ENCODE data around the gene ARHGAP24.

ARHGAP24 gene

DNA sequence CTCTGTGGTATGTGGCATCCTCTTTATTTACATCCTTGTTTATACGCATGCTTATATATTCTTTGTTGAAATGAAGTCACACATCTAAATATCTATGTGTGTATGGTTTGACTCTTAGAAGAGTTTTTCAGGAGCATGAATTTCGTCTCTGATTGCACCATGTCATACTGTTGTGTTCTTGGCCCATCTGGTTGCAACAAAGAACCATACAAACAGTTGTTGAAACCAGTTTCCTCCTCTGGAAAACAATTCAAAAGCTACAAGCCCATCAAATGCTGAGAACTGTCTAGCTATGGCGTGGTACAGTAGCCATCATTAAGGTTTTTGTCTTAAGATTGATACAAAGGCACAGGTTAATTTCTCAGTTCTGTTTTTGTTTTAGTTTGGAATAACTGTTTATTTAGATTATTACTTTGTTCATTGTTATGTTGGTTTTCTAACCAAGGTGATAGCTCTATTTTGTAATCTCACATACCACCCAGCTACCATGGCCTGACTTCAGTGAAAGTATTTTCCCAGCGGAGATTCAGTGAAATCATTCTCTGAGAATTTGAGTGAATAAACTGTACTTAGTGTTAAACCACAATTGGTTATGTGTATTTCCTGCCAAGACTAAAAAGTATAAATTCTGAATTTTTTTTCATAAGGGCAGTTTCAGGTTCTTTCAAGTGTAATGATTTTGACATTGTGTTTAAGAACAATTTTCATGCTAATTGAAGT, 91.0 kb downstream of the ARHGAP24 start:
- H3K9me2 ChIP-seq (replicated peaks; ENCODE audit: insufficient read depth, low read length) = no peaks in the 10 kb centered on the region
- H3F3A ChIP-seq (ENCODE audit: insufficient read depth, low read length) = no peaks in the 10 kb centered on the region; the same call in 1 of the 2 replicates
- no peaks in the 10 kb centered on the region for H4K20me1 ChIP-seq (ENCODE audit: insufficient read depth, low read length)
- no peak for DNase-seq
- H3K79me2 ChIP-seq (ENCODE audit: low read length) = no peaks in the 10 kb centered on the region
- H3K4me3 ChIP-seq (ENCODE audit: low read length) = no peak overlapping the region
- H3K9me3 ChIP-seq (replicated peaks; ENCODE audit: insufficient read depth, low read length) = no peaks in the 10 kb centered on the region
- H3K4me2 ChIP-seq (ENCODE audit: low read depth, low read length) = no peak overlapping the region
- no peaks in the 10 kb centered on the region for H3K27me3 ChIP-seq (replicated peaks; ENCODE audit: insufficient read depth, low read length)
- H3K36me3 ChIP-seq (replicated peaks; ENCODE audit: insufficient read depth, low read length) = no peaks in the 10 kb centered on the region
- peaks cover 15% of the 10 kb centered on the region for H3K4me1 ChIP-seq (ENCODE audit: low read length)
- no peak overlapping the region for H3K27ac ChIP-seq (ENCODE audit: low read length)
- H3K9ac ChIP-seq (ENCODE audit: low read length) = no peak overlapping the region
- TF ChIP-seq EZH2phosphoT487 (IDR thresholded peaks at IDR 0.05; ENCODE audit: low read length) = no peak
- no peak for TF ChIP-seq EZH2 (optimal IDR thresholded peaks at IDR 0.05; ENCODE audit: low read depth, low read length)
- TF ChIP-seq, protein P1, sequence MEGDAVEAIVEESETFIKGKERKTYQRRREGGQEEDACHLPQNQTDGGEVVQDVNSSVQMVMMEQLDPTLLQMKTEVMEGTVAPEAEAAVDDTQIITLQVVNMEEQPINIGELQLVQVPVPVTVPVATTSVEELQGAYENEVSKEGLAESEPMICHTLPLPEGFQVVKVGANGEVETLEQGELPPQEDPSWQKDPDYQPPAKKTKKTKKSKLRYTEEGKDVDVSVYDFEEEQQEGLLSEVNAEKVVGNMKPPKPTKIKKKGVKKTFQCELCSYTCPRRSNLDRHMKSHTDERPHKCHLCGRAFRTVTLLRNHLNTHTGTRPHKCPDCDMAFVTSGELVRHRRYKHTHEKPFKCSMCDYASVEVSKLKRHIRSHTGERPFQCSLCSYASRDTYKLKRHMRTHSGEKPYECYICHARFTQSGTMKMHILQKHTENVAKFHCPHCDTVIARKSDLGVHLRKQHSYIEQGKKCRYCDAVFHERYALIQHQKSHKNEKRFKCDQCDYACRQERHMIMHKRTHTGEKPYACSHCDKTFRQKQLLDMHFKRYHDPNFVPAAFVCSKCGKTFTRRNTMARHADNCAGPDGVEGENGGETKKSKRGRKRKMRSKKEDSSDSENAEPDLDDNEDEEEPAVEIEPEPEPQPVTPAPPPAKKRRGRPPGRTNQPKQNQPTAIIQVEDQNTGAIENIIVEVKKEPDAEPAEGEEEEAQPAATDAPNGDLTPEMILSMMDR (IDR thresholded peaks at IDR 0.05; ENCODE audit: low read length) = no peak
- H2AFZ ChIP-seq (ENCODE audit: low read length) = no peak overlapping the region

DNA sequence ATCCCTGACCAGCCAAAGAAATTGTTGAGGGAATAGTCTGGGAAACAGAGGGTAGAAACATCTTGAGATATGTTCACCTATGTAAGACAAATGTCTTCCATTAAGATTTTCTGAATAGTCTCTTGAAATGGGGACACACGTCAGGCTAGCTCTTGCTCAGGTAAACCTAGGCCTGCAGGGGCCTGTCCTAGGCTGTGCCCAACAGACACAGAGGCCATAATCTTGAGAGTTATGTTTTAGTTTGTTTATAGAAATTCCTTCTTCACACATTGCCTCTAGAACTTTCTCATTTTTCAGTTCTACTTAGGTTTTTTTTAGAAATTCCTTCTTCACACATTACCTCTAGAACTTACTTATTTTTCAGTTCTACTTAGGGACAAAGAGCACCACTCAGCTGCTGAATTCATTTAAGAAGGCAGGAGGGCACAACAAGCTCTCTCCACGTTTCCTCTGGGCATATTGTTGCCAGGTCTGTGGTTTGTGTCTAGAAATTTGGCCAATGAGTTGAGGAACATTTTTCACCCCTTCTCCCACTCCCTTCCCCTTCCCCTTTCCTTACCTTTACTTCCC, 94.9 kb downstream of the ARHGAP24 start:
- H3K4me2 ChIP-seq (ENCODE audit: low read depth, low read length) = 0 out of 2 replicates have a peak overlapping the region, but pooled peaks have one; percentile 8

DNA sequence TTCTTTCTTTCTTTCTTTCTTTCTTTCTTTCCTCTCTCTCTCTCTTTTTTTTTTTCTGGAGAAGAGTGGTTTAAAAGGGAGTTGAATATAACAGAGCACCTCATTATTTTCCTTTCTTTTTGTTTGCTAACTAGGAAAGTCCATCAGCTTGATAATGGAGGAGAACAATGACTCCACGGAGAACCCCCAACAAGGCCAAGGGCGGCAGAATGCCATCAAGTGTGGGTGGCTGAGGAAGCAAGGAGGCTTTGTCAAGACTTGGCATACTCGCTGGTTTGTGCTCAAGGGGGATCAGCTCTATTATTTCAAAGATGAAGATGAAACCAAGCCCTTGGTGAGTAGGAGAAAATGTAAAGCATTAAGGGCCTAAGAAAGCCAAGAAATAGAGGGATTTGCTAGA, 95.4 kb downstream of the ARHGAP24 start:
- Histone ChIP-seq H3K79me2 (ENCODE audit: low read length) (no peaks in the 10 kb centered on the region), H3K36me3 (replicated peaks; ENCODE audit: insufficient read depth, low read length) (no peaks in the 10 kb centered on the region), H4K20me1 (ENCODE audit: insufficient read depth, low read length) (no peaks in the 10 kb centered on the region), H3K9me3 (replicated peaks; ENCODE audit: insufficient read depth, low read length) (no peaks in the 10 kb centered on the region), H3K4me2 (ENCODE audit: low read depth, low read length) (0 out of 2 replicates have a peak overlapping the region, but pooled peaks have one; percentile 8), H3K27ac (ENCODE audit: low read length) (no peak overlapping the region), H3K9me2 (replicated peaks; ENCODE audit: insufficient read depth, low read length) (no peaks in the 10 kb centered on the region), H3K9ac (ENCODE audit: low read length) (no peak overlapping the region), H3K27me3 (replicated peaks; ENCODE audit: insufficient read depth, low read length) (no peaks in the 10 kb centered on the region), H3F3A (ENCODE audit: insufficient read depth, low read length) (no peaks in the 10 kb centered on the region; the same call in 1 of the 2 replicates), H3K4me1 (ENCODE audit: low read length) (peaks cover 15% of the 10 kb centered on the region), H2AFZ (ENCODE audit: low read length) (no peak overlapping the region), H3K4me3 (ENCODE audit: low read length) (no peak overlapping the region)
- no peak for TF ChIP-seq EZH2 (optimal IDR thresholded peaks at IDR 0.05; ENCODE audit: low read depth, low read length)
- TF ChIP-seq, protein P1 (IDR thresholded peaks at IDR 0.05; ENCODE audit: low read length) = no peak
- no peak for TF ChIP-seq EZH2phosphoT487 (IDR thresholded peaks at IDR 0.05; ENCODE audit: low read length)
- DNase-seq = no peak

More for the DNA sequence above, 94.9 kb downstream of the ARHGAP24 start:
- no peaks in the 10 kb centered on the region; the same call in 1 of the 2 replicates for H3F3A ChIP-seq (ENCODE audit: insufficient read depth, low read length)
- H3K9ac ChIP-seq (ENCODE audit: low read length) = no peak overlapping the region
- no peaks in the 10 kb centered on the region for H3K27me3 ChIP-seq (replicated peaks; ENCODE audit: insufficient read depth, low read length)
- no peaks in the 10 kb centered on the region for H4K20me1 ChIP-seq (ENCODE audit: insufficient read depth, low read length)
- no peaks in the 10 kb centered on the region for H3K36me3 ChIP-seq (replicated peaks; ENCODE audit: insufficient read depth, low read length)
- no peaks in the 10 kb centered on the region for H3K9me2 ChIP-seq (replicated peaks; ENCODE audit: insufficient read depth, low read length)
- H3K79me2 ChIP-seq (ENCODE audit: low read length) = no peaks in the 10 kb centered on the region
- TF ChIP-seq EZH2 (optimal IDR thresholded peaks at IDR 0.05; ENCODE audit: low read depth, low read length) = no peak
- TF ChIP-seq, protein P1 (IDR thresholded peaks at IDR 0.05; ENCODE audit: low read length) = no peak
- TF ChIP-seq EZH2phosphoT487 (IDR thresholded peaks at IDR 0.05; ENCODE audit: low read length) = no peak
- H3K4me1 ChIP-seq (ENCODE audit: low read length) = peaks cover 15% of the 10 kb centered on the region
- no peak overlapping the region for H2AFZ ChIP-seq (ENCODE audit: low read length)
- H3K27ac ChIP-seq (ENCODE audit: low read length) = no peak overlapping the region
- no peak overlapping the region for H3K4me3 ChIP-seq (ENCODE audit: low read length)
- peak; percentile 12 for DNase-seq
- H3K9me3 ChIP-seq (replicated peaks; ENCODE audit: insufficient read depth, low read length) = no peaks in the 10 kb centered on the region

All from MM.1S (cell line).